ENCODE data around the gene ZMAT2. TPM values are rescaled to one million over a fixed set of nuclear protein-coding genes. Genes with fewer than 3 reads are reported as not detected.
A peak's percentile ranks its signal among the peaks of the same experiment; 100 is the strongest.
"Not testable (repeated sequence)": the region's sequence is repeated elsewhere in the genome, so short reads cannot be mapped to it uniquely, and the experiment has no call there.

ZMAT2 gene
- total and polyA plus RNA-seq, 12 donors, result 24.6 to 122 (median 51.6) TPM

DNA sequence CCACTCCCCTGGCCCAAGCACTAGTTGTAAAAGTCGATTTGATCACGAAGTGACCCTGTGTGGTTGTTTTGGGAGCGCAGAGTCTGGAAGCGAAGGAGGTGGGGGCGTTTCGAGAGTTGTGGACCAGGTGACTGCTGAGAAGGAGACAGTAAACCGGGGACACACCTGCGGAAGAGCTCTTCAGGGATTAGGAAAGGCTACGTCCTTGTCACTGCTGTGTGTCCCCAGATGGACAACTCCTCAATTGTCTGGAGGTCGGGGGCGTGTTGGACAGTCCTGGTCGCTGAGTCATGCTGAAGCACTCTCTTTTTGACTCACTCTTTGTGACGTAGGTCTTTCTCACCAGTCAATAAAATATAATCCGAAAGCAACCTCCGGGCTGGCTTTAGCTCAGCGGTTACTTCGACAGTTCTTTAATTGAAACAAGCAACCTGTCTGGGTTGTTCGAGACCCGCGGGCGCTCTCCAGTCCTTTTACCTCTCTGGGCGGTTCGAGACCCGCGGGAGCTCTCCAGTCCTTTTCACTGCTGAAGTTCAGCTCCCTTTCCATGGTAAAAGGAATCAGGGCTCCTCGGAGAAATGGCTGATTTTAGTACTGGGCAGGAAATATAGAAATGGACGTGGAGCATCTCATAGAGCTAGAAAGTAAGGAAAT is 10.8 kb downstream of the ZMAT2 start:
- peak; percentile 92 to 98 (median 95) for DNase-seq
- intact Hi-C loops (cut with DNase I), result loop anchor here in 1 of 2 donors (10.0 kb wide), 1 partner anchor 346 kb away; the partner anchor contains the start of gene SLC4A9
- Histone ChIP-seq H3K27ac (peak overlapping the region; percentile 77 to 92 (median 87)), H3K9me3 (replicated peaks in 1 of 3) (no peaks in the 10 kb centered on the region), H3K27me3 (no peaks in the 10 kb centered on the region), H3K36me3 (replicated peaks in 1 of 2) (peaks cover 0 to 7% of the 10 kb centered on the region in 2 donors), H3K4me1 (replicated peaks in 1 of 2) (no peaks in the 10 kb centered on the region), H3K4me3 (peak overlapping the region in 3 of 4 donors; percentile 42 to 50 (median 46))
- TF ChIP-seq, protein P1, sequence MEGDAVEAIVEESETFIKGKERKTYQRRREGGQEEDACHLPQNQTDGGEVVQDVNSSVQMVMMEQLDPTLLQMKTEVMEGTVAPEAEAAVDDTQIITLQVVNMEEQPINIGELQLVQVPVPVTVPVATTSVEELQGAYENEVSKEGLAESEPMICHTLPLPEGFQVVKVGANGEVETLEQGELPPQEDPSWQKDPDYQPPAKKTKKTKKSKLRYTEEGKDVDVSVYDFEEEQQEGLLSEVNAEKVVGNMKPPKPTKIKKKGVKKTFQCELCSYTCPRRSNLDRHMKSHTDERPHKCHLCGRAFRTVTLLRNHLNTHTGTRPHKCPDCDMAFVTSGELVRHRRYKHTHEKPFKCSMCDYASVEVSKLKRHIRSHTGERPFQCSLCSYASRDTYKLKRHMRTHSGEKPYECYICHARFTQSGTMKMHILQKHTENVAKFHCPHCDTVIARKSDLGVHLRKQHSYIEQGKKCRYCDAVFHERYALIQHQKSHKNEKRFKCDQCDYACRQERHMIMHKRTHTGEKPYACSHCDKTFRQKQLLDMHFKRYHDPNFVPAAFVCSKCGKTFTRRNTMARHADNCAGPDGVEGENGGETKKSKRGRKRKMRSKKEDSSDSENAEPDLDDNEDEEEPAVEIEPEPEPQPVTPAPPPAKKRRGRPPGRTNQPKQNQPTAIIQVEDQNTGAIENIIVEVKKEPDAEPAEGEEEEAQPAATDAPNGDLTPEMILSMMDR (IDR thresholded peaks at IDR 0.05), result no peak
- TF ChIP-seq POLR2A (IDR thresholded peaks at IDR 0.05), result peak in 1 of 2 donors; percentile 81
- 0 to 1% (median 1%) methylated on average over 27 of the region's 27 CpGs for WGBS, 4 donors

DNA sequence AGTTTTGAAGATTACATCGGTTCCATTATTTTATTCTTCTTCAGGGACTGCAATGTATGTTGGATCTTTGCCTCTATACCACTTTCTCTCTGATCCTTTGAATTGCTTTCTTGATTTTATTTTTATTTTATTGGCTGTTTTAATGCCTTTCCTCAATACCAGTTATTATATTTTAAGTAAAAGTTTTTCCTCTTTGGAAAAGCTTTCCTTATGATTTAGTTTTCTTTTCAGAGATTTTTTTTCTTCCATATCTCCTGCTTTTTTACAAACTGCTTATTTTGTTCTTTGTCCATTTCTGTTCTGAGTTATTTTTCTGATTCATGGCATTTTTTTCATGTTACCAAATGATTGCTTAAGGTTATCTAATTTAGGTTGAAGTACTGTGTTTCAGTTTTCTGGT is 11.5 kb downstream of the ZMAT2 start:
- Histone ChIP-seq H3K27me3 (no peaks in the 10 kb centered on the region), H3K4me3 (no peak overlapping the region), H3K4me1 (replicated peaks in 1 of 2) (no peaks in the 10 kb centered on the region), H3K9me3 (replicated peaks in 1 of 3) (no peaks in the 10 kb centered on the region), H3K27ac (peak overlapping the region in 3 of 5 donors; percentile 2 to 92 (median 87)), H3K36me3 (replicated peaks in 1 of 2) (no peaks in the 10 kb centered on the region)
- no peak for DNase-seq
- 84 to 89% (median 86%) methylated on average over 1 of the region's 1 CpG for WGBS, 4 donors
- TF ChIP-seq POLR2A (IDR thresholded peaks at IDR 0.05), result no peak
- TF ChIP-seq, protein P1 (IDR thresholded peaks at IDR 0.05), result no peak
- intact Hi-C loops (cut with DNase I), result loop anchor here in 1 of 2 donors (10.0 kb wide), 1 partner anchor 347 kb away; the partner anchor contains the start of gene SLC4A9

DNA sequence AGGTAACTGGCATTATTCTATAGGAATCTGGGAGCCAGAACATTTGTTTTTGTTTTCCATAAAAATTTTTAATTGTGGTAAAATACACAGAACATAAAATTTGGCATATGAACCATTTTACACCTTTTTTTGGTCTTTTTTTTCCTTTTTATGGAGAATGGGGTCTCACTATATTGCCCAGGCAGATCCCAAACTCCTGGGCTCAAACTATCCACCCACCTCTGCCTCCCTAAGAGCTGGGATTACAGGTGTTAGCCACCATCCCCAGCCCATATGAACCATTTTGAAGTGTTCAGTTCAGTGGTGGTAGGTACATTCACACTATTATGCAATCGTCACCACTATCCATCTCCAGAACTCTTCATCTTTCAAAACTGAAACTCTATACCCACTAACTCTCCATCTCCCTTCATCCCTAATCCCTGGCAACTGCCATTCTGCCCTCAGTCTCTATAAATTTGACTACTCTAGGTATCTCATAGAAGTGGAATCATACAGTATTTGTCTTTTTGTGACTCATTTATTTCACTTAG is 13.4 kb downstream of the ZMAT2 start:
- WGBS, 4 donors, result 79 to 92% (median 84%) methylated on average over 1 of the region's 1 CpG
- Histone ChIP-seq H3K27ac (no peak overlapping the region), H3K36me3 (replicated peaks in 1 of 2) (no peaks in the 10 kb centered on the region), H3K4me1 (replicated peaks in 1 of 2) (no peaks in the 10 kb centered on the region), H3K4me3 (no peak overlapping the region), H3K27me3 (no peaks in the 10 kb centered on the region), H3K9me3 (replicated peaks in 1 of 3) (no peaks in the 10 kb centered on the region)
- TF ChIP-seq, protein P1 (IDR thresholded peaks at IDR 0.05), result no peak
- TF ChIP-seq POLR2A (IDR thresholded peaks at IDR 0.05), result no peak
- no peak for DNase-seq
- intact Hi-C loops (cut with DNase I), result loop anchor here in 1 of 2 donors (10.0 kb wide), 1 partner anchor 349 kb away; the partner anchor contains the start of gene SLC4A9

DNA sequence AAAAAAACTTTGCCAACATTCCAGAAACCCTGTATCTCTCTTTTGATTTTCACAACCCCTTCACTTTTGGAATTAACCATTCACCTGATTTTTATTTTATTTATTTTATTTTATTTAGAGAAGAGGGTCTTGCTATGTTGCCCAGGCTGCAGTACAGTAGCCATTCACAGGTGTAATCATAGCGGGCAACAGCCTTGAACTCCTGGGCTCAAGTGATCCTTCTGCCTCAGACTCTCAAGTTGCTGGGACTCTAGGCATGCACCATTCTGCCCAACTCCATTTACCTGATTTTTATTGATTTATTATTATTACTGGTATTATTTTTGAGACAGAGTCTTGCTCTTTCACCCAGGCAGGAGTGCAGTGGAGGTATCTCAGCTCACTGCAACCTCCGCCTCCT is 16.0 kb downstream of the ZMAT2 start:
- not testable (repeated sequence) for H3K4me1 ChIP-seq (replicated peaks in 1 of 2); H3K27ac ChIP-seq; DNase-seq; H3K4me3 ChIP-seq; H3K36me3 ChIP-seq (replicated peaks in 1 of 2); H3K9me3 ChIP-seq (replicated peaks in 1 of 3); H3K27me3 ChIP-seq
- WGBS, 4 donors, result 83 to 92% (median 85%) methylated on average over 2 of the region's 2 CpGs
- intact Hi-C loops (cut with DNase I), result loop anchor here in 1 of 2 donors (10.0 kb wide), 1 partner anchor 351 kb away; the partner anchor contains the start of gene SLC4A9

Measured in adrenal gland (tissue), 12 donors.